ENCODE results near the gene TMX4.

- TF ChIP-seq POLR2A (IDR thresholded peaks at IDR 0.05; ENCODE audit: low read length) (no peak), GATA1 (IDR thresholded peaks at IDR 0.05; ENCODE audit: low read depth, low read length) (no peak)
Measured at GRCh38 chr20:7935027-7935551, 84.5 kb downstream of the TMX4 start.

Data from erythroblast (primary cell).